Astrocyte (in vitro differentiated cells and primary cell): ENCODE measurements around the gene TWSG1. TPM values are rescaled to one million over a fixed set of nuclear protein-coding genes. Genes with fewer than 3 reads are reported as not detected.

Source experiments
- DNase-seq: peaks from one replicate; pipeline ENCODE4 v3.0.0-alpha.2; 2010; ENCODE audit warnings: low read depth
- FAIRE-seq: peaks from 2 replicates; lab custom pipeline; 2011; peaks lifted over from hg19 to GRCh38; lab: Jason Lieb, UNC
- H2AFZ ChIP-seq: 2 replicates; pipeline ENCODE4 v1.6.0; 2012; ENCODE audit warnings: low read depth, low read length, inconsistent platforms
- H3K27ac ChIP-seq: 2 replicates; pipeline ENCODE4 v1.5.1; 2011; ENCODE audit warnings: low read depth, low read length, inconsistent platforms
- H3K27me3 ChIP-seq: 2 replicates; pipeline ENCODE4 v1.6.0; 2011; ENCODE audit warnings: low read length, inconsistent platforms; ENCODE audit not compliant: insufficient read depth
- H3K36me3 ChIP-seq: 2 replicates; pipeline ENCODE4 v1.5.1; 2011; ENCODE audit warnings: low read length, inconsistent platforms; ENCODE audit not compliant: insufficient read depth
- H3K4me1 ChIP-seq: 2 replicates; pipeline ENCODE4 v1.5.1; 2011; ENCODE audit warnings: low read length, inconsistent platforms; ENCODE audit not compliant: insufficient read depth
- H3K4me2 ChIP-seq: 2 replicates; pipeline ENCODE4 v1.6.0; 2012; ENCODE audit warnings: low read length, inconsistent platforms
- H3K4me3 ChIP-seq: 2 replicates; pipeline ENCODE4 v1.5.1; 2011; ENCODE audit warnings: low read depth, mild to moderate bottlenecking, low read length, inconsistent platforms; ENCODE audit not compliant: insufficient read depth
- H3K79me2 ChIP-seq: 2 replicates; pipeline ENCODE4 v1.6.0; 2012; ENCODE audit warnings: mild to moderate bottlenecking, low read length, inconsistent platforms; ENCODE audit not compliant: insufficient read depth
- H3K9ac ChIP-seq: 2 replicates; pipeline ENCODE4 v1.6.0; 2012; ENCODE audit warnings: mild to moderate bottlenecking, low read length, inconsistent platforms
- H3K9me3 ChIP-seq: 2 replicates; pipeline ENCODE4 v1.5.1; 2012; ENCODE audit warnings: low read depth, mild to moderate bottlenecking, low read length, inconsistent platforms; ENCODE audit not compliant: insufficient read depth
- H4K20me1 ChIP-seq: 2 replicates; pipeline ENCODE4 v1.6.0; 2012; ENCODE audit warnings: low read length, inconsistent platforms; ENCODE audit not compliant: insufficient read depth
- H3K27ac Mint-ChIP-seq: one replicate; pipeline ENCODE4 v1.8.0; 2021; ENCODE audit warnings: mild to moderate bottlenecking, mixed read lengths; ENCODE audit not compliant: unreplicated experiment
- H3K27me3 Mint-ChIP-seq: one replicate; pipeline ENCODE4 v1.8.0; 2021; ENCODE audit warnings: low read depth, mixed read lengths; ENCODE audit not compliant: unreplicated experiment
- H3K36me3 Mint-ChIP-seq: one replicate; pipeline ENCODE4 v1.8.0; 2021; ENCODE audit warnings: low read depth, mixed read lengths; ENCODE audit not compliant: unreplicated experiment
- H3K4me1 Mint-ChIP-seq: one replicate; pipeline ENCODE4 v1.8.0; 2021; ENCODE audit warnings: low read depth, mixed read lengths; ENCODE audit not compliant: unreplicated experiment
- H3K4me3 Mint-ChIP-seq: one replicate; pipeline ENCODE4 v1.8.0; 2021; ENCODE audit warnings: mild to moderate bottlenecking, moderate library complexity, mixed read lengths; ENCODE audit not compliant: unreplicated experiment
- H3K9me3 Mint-ChIP-seq: one replicate; pipeline ENCODE4 v1.8.0; 2021; ENCODE audit warnings: mild to moderate bottlenecking, mixed read lengths; ENCODE audit not compliant: unreplicated experiment
- CTCF ChIP-seq: IDR thresholded peaks from 2 replicates; pipeline ENCODE4 v1.5.1; 2011; ENCODE audit warnings: low read depth, mild to moderate bottlenecking, inconsistent platforms, low read length, moderate library complexity; ENCODE audit not compliant: insufficient read depth
- EZH2 ChIP-seq: IDR thresholded peaks from 2 replicates; pipeline ENCODE4 v1.6.1; 2012; ENCODE audit warnings: mild to moderate bottlenecking, low read length, inconsistent platforms; ENCODE audit not compliant: insufficient read depth
- total RNA-seq: library from RNA; stranded (reverse); gene quantifications from 2 replicates; pipeline ENCODE4 v1.2.1, GENCODE V29; 2021

TWSG1 gene
- total RNA-seq, 1 donor from 2014 or later: 48.4 TPM

DNA sequence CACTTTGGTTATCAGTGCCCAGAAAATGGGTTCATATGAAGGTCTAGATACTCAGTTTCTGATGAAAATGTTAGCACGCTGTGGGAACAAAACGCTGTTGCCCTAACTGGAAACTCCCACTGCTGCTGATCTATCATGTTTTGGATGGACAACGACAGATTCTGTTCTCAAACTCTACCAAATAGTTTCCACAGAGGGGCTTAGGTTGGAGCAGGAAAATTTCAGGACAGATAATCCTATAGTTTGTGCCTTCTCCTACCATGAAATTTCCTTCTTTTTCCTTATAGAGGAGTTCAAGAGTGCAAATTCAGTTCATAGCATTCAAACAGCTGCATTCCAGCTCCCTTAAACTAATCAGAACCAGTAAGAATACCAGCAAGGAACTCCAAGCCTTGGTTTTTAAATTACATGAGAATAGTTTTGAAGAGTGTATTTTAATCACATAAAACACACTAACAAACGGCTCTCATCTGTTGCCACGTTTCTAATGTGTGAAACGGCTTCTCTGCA lies 82.0 kb downstream of the TWSG1 start:
- Mint-ChIP-seq H3K9me3 (no peaks in the 10 kb centered on the region), H3K27ac (no peak overlapping the region), H3K36me3 (no peaks in the 10 kb centered on the region), H3K27me3 (no peaks in the 10 kb centered on the region), H3K4me3 (no peak overlapping the region), H3K4me1 (peaks cover 26% of the 10 kb centered on the region)
- H3K4me1 ChIP-seq: peaks cover 14% of the 10 kb centered on the region
- H3K9ac ChIP-seq: peak overlapping the region; percentile 53
- peak overlapping the region; percentile 22 for H3K4me3 ChIP-seq
- H3K9me3 ChIP-seq: no peaks in the 10 kb centered on the region
- H2AFZ ChIP-seq: peak overlapping the region; percentile 65
- TF ChIP-seq CTCF (no peak), EZH2 (no peak)
- no peaks in the 10 kb centered on the region for H4K20me1 ChIP-seq
- no peaks in the 10 kb centered on the region for H3K27me3 ChIP-seq
- peak overlapping the region; percentile 79 for H3K4me2 ChIP-seq
- H3K79me2 ChIP-seq: no peaks in the 10 kb centered on the region
- H3K27ac ChIP-seq: peak overlapping the region; percentile 68
- FAIRE-seq (no peak), DNase-seq (no peak)
- H3K36me3 ChIP-seq: no peaks in the 10 kb centered on the region

DNA sequence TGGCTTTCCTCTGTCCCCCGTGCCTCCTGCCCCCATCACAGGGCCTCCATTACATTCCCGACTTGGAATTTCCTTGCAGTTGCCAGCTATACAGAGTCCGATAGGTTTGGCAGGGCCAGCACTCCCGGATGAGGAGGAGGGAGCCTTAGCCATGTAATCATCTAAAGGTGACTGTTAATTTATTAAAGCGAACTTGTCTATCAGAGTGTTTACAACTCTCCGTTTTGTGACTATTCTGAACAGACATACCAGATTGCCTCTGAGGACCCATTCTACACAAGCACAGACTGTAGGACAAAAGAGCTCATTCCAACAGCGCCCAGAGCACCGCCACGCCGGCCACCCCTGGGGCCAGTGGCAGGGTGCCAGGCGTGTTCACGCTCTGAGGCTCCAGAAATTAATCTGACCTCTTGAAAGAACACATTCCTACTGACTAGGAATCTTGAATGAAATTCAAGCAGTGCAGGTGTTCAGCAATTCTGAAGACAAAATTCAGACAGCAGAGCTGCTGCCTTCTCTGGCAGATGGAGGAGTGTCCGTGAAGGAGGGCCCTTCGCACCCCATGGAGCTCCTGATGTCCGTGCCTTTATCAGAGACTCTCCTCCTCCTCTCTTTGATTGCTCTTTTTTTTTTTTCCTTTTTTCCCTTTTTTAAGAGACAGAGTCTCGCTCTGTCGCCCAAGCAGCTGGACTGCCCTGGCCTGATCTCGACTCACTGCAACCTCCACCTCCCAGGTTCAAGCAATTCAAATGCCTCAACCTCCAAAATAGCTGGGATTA lies 82.7 kb downstream of the TWSG1 start:
- peak overlapping the region; percentile 53 for H3K9ac ChIP-seq
- Mint-ChIP-seq H3K27ac (no peak overlapping the region), H3K36me3 (no peaks in the 10 kb centered on the region), H3K4me3 (peak overlapping the region; percentile 13), H3K4me1 (peaks cover 26% of the 10 kb centered on the region), H3K27me3 (no peaks in the 10 kb centered on the region), H3K9me3 (no peaks in the 10 kb centered on the region)
- TF ChIP-seq CTCF: no peak
- no peak for TF ChIP-seq EZH2
- H3K4me3 ChIP-seq: peak overlapping the region; percentile 22
- no peaks in the 10 kb centered on the region for H3K36me3 ChIP-seq
- H3K79me2 ChIP-seq: no peaks in the 10 kb centered on the region
- peak; percentile 84 for DNase-seq
- H3K4me1 ChIP-seq: peaks cover 14% of the 10 kb centered on the region
- no peaks in the 10 kb centered on the region for H3K9me3 ChIP-seq
- no peak for FAIRE-seq
- no peaks in the 10 kb centered on the region for H4K20me1 ChIP-seq
- peak overlapping the region; percentile 65 for H2AFZ ChIP-seq
- peak overlapping the region; percentile 79 for H3K4me2 ChIP-seq
- no peaks in the 10 kb centered on the region for H3K27me3 ChIP-seq
- peak overlapping the region; percentile 68 for H3K27ac ChIP-seq
